ENCODE results near the gene CCNJL. TPM values are rescaled to one million over a fixed set of nuclear protein-coding genes. Genes with fewer than 3 reads are reported as not detected.

The CCNJL gene
- total and polyA plus RNA-seq, 2 of the 8 experiments (the other 6 are each of a cell fraction or from before 2014, with no cell fraction given) = 34.6 to 44.7 TPM

DNA sequence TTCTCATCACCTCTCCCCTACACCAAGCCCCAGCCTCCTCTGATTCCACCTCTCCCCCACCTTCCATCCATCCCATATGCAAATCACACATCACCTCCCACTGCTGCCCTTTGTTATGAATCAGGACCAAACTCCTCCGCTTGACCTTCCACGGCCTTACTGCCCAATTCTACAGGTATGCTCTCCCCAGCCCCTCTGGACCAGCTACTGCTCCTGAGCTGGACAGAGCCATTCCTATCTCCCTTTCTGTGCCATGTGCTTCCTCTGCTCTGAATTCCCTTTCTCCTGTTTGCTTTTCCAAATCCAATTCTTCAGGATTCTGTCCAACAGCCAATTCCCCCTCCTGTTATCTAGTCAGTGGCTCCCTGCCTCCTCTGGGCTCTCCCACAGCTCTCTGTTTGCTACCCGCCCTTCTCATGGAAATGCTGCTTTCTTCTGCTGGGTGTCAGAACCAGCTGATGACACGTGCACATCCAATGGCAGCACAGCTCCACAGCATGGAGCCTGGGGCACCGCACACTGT is 74.7 kb downstream of the CCNJL start (continued):
- 0 out of 2 replicates have a peak, but pooled peaks have one; percentile 27 for TF ChIP-seq CHD2 (IDR thresholded peaks at IDR 0.05; ENCODE audit: low read length)
- no peak for TF ChIP-seq SP2 (IDR thresholded peaks at IDR 0.05; ENCODE audit: low read length)
- peak; percentile 89 for TF ChIP-seq ASH2L (IDR thresholded peaks at IDR 0.05; ENCODE audit: low read length)
- no peak for TF ChIP-seq KDM5A (IDR thresholded peaks at IDR 0.05; ENCODE audit: low read length)
- no peak for TF ChIP-seq RXRA (IDR thresholded peaks at IDR 0.05; ENCODE audit: insufficient read depth, low read depth, low read length)
- TF ChIP-seq BRCA1 (IDR thresholded peaks at IDR 0.05; ENCODE audit: low read depth, low read length) = no peak

Measured in H1 (cell line).